H1 (cell line): ENCODE results near the gene ICA1. TPM values are rescaled to one million over a fixed set of nuclear protein-coding genes. Genes with fewer than 3 reads are reported as not detected.

ENCODE experiments used
- CTCF ChIA-PET: fragments of 300-600 bp; sonication (Branson Sonifier 250); formaldehyde crosslinking; loops from one replicate; lab custom pipeline; 2021; ENCODE audit not compliant: partially characterized antibody; lab: Charles Lee
- POLR2A ChIA-PET: fragments of 300-600 bp; sonication (Branson Sonifier 250); formaldehyde crosslinking; loops from one replicate; lab custom pipeline; 2021; ENCODE audit warnings: inconsistent platforms; ENCODE audit not compliant: partially characterized antibody; lab: Charles Lee
- DNase-seq, 2 experiments: peaks; one replicate each; pipeline versions ENCODE4 v3.0.0 to v3.0.0-alpha.2; 2010 to 2022; ENCODE audit warnings: low spot score in 2 of 2, low read depth in 1 of 2, mixed read lengths in 1 of 2
- FAIRE-seq: peaks from 2 replicates; lab custom pipeline; 2011; peaks lifted over from hg19 to GRCh38; lab: Jason Lieb, UNC
- H2AFZ ChIP-seq: 2 replicates; pipeline ENCODE4 v1.8.1; 2012; ENCODE audit warnings: low read length, inconsistent platforms
- H2AK5ac ChIP-seq: 2 replicates; pipeline ENCODE4 v1.6.1; 2013; ENCODE audit warnings: low read depth, low read length
- H2BK120ac ChIP-seq: replicated peaks from 2 replicates; pipeline ENCODE3; 2013; ENCODE audit warnings: low read depth, low read length, inconsistent platforms
- H2BK12ac ChIP-seq: 2 replicates; pipeline ENCODE4 v1.6.1; 2013; ENCODE audit warnings: low read depth, low read length
- H2BK15ac ChIP-seq: 2 replicates; pipeline ENCODE4 v1.6.1; 2013; ENCODE audit warnings: low read length
- H2BK20ac ChIP-seq: 2 replicates; pipeline ENCODE4 v1.6.1; 2013; ENCODE audit warnings: low read length
- H2BK5ac ChIP-seq: 2 replicates; pipeline ENCODE4 v1.6.1; 2013; ENCODE audit warnings: low read depth, low read length
- H3K14ac ChIP-seq: 2 replicates; pipeline ENCODE4 v1.6.1; 2013; ENCODE audit warnings: inconsistent platforms; ENCODE audit not compliant: insufficient read length
- H3K18ac ChIP-seq: 2 replicates; pipeline ENCODE4 v1.6.1; 2013; ENCODE audit warnings: low read length; ENCODE audit errors: extremely low read depth
- H3K23ac ChIP-seq: 2 replicates; pipeline ENCODE4 v1.6.1; 2013; ENCODE audit warnings: inconsistent platforms; ENCODE audit not compliant: insufficient read length
- H3K23me2 ChIP-seq: 2 replicates; pipeline ENCODE4 v1.6.1; 2013; ENCODE audit warnings: low read depth, low read length
- H3K27ac ChIP-seq: 2 replicates; pipeline ENCODE4 v1.6.1; 2011; ENCODE audit warnings: low read depth, low read length, inconsistent platforms
- H3K27me3 ChIP-seq, 4 experiments: replicated peaks in 1 of 4; 1 replicate in 1 of 4; 2 replicates in 3 of 4; pipeline versions ENCODE4 v1.6.1 to v1.8.1; 2011 to 2013; ENCODE audit warnings: low read length in 3 of 4, mild to moderate bottlenecking in 3 of 4, inconsistent platforms in 2 of 4, mixed read lengths in 2 of 4, moderate library complexity in 1 of 4; ENCODE audit not compliant: control insufficient read depth in 3 of 4, insufficient read depth in 3 of 4; ENCODE audit errors: extremely low read depth in 1 of 4
- H3K36me3 ChIP-seq, 4 experiments: 2 replicates each; pipeline versions ENCODE4 v1.6.1 to v1.8.1; 2011 to 2013; ENCODE audit warnings: mild to moderate bottlenecking in 4 of 4, low read length in 3 of 4, moderate library complexity in 2 of 4, control low read depth in 1 of 4, inconsistent platforms in 1 of 4; ENCODE audit not compliant: insufficient read depth in 4 of 4, control insufficient read depth in 2 of 4
- H3K4ac ChIP-seq: replicated peaks from 2 replicates; pipeline ENCODE3; 2013; ENCODE audit warnings: low read length, low read depth, mixed read lengths, inconsistent platforms; ENCODE audit not compliant: insufficient read length
- H3K4me1 ChIP-seq, 4 experiments: replicated peaks in 1 of 4; 1 replicate in 1 of 4; 2 replicates in 3 of 4; pipeline versions ENCODE4 v1.6.1 to v1.8.1; 2011 to 2013; ENCODE audit warnings: low read length in 3 of 4, inconsistent platforms in 2 of 4, mixed read lengths in 1 of 4; ENCODE audit not compliant: insufficient read depth in 4 of 4, control insufficient read depth in 3 of 4
- H3K4me2 ChIP-seq, 2 experiments: 2 replicates each; pipeline versions ENCODE4 v1.6.1 to v1.8.1; 2011 to 2013; ENCODE audit warnings: low read depth in 2 of 2, low read length in 2 of 2, control low read depth in 1 of 2, inconsistent platforms in 1 of 2, mild to moderate bottlenecking in 1 of 2; ENCODE audit not compliant: insufficient read depth in 1 of 2
- H3K4me3 ChIP-seq, 4 experiments: fragments of 200-600, 300-600 bp in 1 of 4; sonication (generic), shearing (Covaris generic), sonication (Bioruptor Twin) in 1 of 4; 2 replicates each; pipeline versions ENCODE4 v1.5.1 to v1.8.1; 2011 to 2016; ENCODE audit warnings: low read length in 4 of 4, low read depth in 3 of 4, control low read depth in 2 of 4, inconsistent platforms in 2 of 4, mild to moderate bottlenecking in 2 of 4, mixed read lengths in 1 of 4, moderate library complexity in 1 of 4; ENCODE audit not compliant: insufficient read depth in 2 of 4; ENCODE audit errors: extremely low read depth in 1 of 4
- H3K56ac ChIP-seq: replicated peaks from 2 replicates; pipeline ENCODE3; 2013; ENCODE audit warnings: low read depth, mild to moderate bottlenecking, mixed read lengths, low read length, inconsistent platforms; ENCODE audit not compliant: insufficient read length
- H3K79me1 ChIP-seq: 2 replicates; pipeline ENCODE4 v1.6.1; 2013; ENCODE audit warnings: low read depth, low read length, control low read depth
- H3K79me2 ChIP-seq, 2 experiments: 2 replicates each; pipeline versions ENCODE4 v1.6.1 to v1.8.1; 2012 to 2013; ENCODE audit warnings: low read length in 2 of 2, mild to moderate bottlenecking in 2 of 2, inconsistent platforms in 1 of 2; ENCODE audit not compliant: insufficient read depth in 2 of 2, control insufficient read depth in 1 of 2
- H3K9ac ChIP-seq, 4 experiments: replicated peaks in 1 of 4; 1 replicate in 1 of 4; 2 replicates in 3 of 4; pipeline versions ENCODE4 v1.6.1 to v1.8.1; 2011 to 2013; ENCODE audit warnings: low read depth in 3 of 4, low read length in 3 of 4, control low read depth in 2 of 4, mild to moderate bottlenecking in 2 of 4, moderate library complexity in 2 of 4, inconsistent platforms in 1 of 4; ENCODE audit errors: extremely low read depth in 1 of 4
- H3K9me3 ChIP-seq, 2 experiments: 2 replicates each; pipeline versions ENCODE4 v1.6.1 to v1.8.1; 2012 to 2013; ENCODE audit warnings: mild to moderate bottlenecking in 2 of 2, moderate library complexity in 2 of 2, control low read depth in 1 of 2, inconsistent platforms in 1 of 2, low read depth in 1 of 2, low read length in 1 of 2, mixed read lengths in 1 of 2; ENCODE audit not compliant: insufficient read depth in 2 of 2
- H4K20me1 ChIP-seq, 2 experiments: replicated peaks in 1 of 2; 2 replicates each; pipeline versions ENCODE3 to v1.8.1; 2011 to 2013; ENCODE audit warnings: inconsistent platforms in 2 of 2, low read length in 2 of 2, mild to moderate bottlenecking in 1 of 2; ENCODE audit not compliant: insufficient read depth in 2 of 2, control insufficient read depth in 1 of 2
- H4K5ac ChIP-seq: 2 replicates; pipeline ENCODE4 v1.6.1; 2013; ENCODE audit warnings: low read length, low read depth, mixed read lengths, inconsistent platforms; ENCODE audit not compliant: insufficient read length
- H4K8ac ChIP-seq: 2 replicates; pipeline ENCODE4 v1.8.0; 2013; ENCODE audit warnings: mild to moderate bottlenecking, moderate library complexity, low read length, inconsistent platforms; ENCODE audit not compliant: insufficient read depth; ENCODE audit errors: extremely low read depth
- H4K91ac ChIP-seq: replicated peaks from 2 replicates; pipeline ENCODE3; 2013; ENCODE audit warnings: low read length, mixed read lengths, inconsistent platforms; ENCODE audit not compliant: insufficient read length
- CREB1 ChIP-seq: IDR thresholded peaks from 2 replicates; pipeline ENCODE4 v1.6.1; 2012; ENCODE audit warnings: inconsistent platforms
- CTBP2 ChIP-seq: IDR thresholded peaks from 2 replicates; pipeline ENCODE4 v1.7.0; 2011; ENCODE audit warnings: borderline replicate concordance, mild to moderate bottlenecking, moderate library complexity, mixed read lengths, low read length; ENCODE audit not compliant: insufficient read depth, insufficient read length
- SRF ChIP-seq: IDR thresholded peaks from 2 replicates; pipeline ENCODE4 v1.6.1; 2011; ENCODE audit warnings: mild to moderate bottlenecking, low read depth, low read length, moderate library complexity
- SUZ12 ChIP-seq: fragments of 200-600 bp; sonication (generic); IDR thresholded peaks from 2 replicates; pipeline ENCODE4 v1.6.1; 2012; ENCODE audit warnings: mild to moderate bottlenecking, inconsistent platforms, low read length, moderate library complexity, mixed read lengths
- WGBS, 2 experiments: shearing (Covaris generic) in 1 of 2; methylation state at CpG; one replicate each; pipeline versions ENCODE4 v1.1.6 to v1.1.7; 2013 to 2015; ENCODE audit warnings: low lambda C conversion rate in 2 of 2, mixed read lengths in 2 of 2, inconsistent platforms in 1 of 2, low coverage in 1 of 2, missing lambda C conversion rate in 1 of 2; ENCODE audit not compliant: insufficient replicate concordance in 2 of 2, insufficient coverage in 1 of 2, insufficient read length in 1 of 2; ENCODE audit errors: extremely low coverage in 1 of 2, missing lambda C conversion rate in 1 of 2; 5-methylcytosine and 5-hydroxymethylcytosine counted together
- polyA plus RNA-seq, 7 experiments: library from polyadenylated mRNA; depleted of rRNA in 3 of 7; stranded (reverse) in 5 of 7; unstranded in 2 of 7; fragments of >200 nt in 5 of 7; fragments of 200-250 nt in 2 of 7; gene quantifications; 1 replicate in 5 of 7; 2 replicates in 1 of 7; 4 replicates in 1 of 7; pipeline versions ENCODE4 v1.2.1 to v1.2.3, GENCODE V29; 2011 to 2013; ENCODE audit warnings: missing spikeins in 2 of 7, mixed read lengths in 2 of 7
- total RNA-seq: library from RNA; stranded (reverse); fragmentation: NEBNext Ultra II Directional; extraction: Animal tissue kit (Norgen Biotek cat#: 25700); gene quantifications from 2 replicates; pipeline ENCODE4 v1.2.1, GENCODE V29; 2021

The ICA1 gene
- total and polyA plus RNA-seq, 2 of the 8 experiments (the other 6 are each of a cell fraction or from before 2014, with no cell fraction given): 14.9 to 37.1 TPM

- Histone ChIP-seq H3K27ac (no peak overlapping the region), H3K4me2 (no peak overlapping the region), H3K27me3 (no peaks in the 10 kb centered on the region), H3K36me3 (no peaks in the 10 kb centered on the region; a peak in 1 of 8 replicates), H4K5ac (no peak overlapping the region), H2BK5ac (no peak overlapping the region), H4K8ac (no peak overlapping the region), H3K23me2 (peaks cover 6% of the 10 kb centered on the region; the same call in 1 of the 2 replicates), H3K4me1 (peaks cover 0 to 16% (median 6%) of the 10 kb centered on the region in 4 experiments; a peak in 3 of 7 replicates), H3K23ac (no peak overlapping the region), H3K4me3 (no peak overlapping the region), H3K9me3 (no peaks in the 10 kb centered on the region; a peak in 1 of 4 replicates), H3K79me2 (no peaks in the 10 kb centered on the region), H4K20me1 (peaks cover 0 to 2% of the 10 kb centered on the region in 2 experiments), H3K18ac (no peak overlapping the region), H3K14ac (no peak overlapping the region), H2BK120ac (no peak overlapping the region), H4K91ac (no peak overlapping the region), H3K56ac (no peak overlapping the region), H3K9ac (no peak overlapping the region), H2BK12ac (no peak overlapping the region), H2AFZ (no peak overlapping the region), H2AK5ac (no peak overlapping the region), H2BK15ac (no peak overlapping the region), H2BK20ac (no peak overlapping the region), H3K4ac (no peak overlapping the region), H3K79me1 (no peaks in the 10 kb centered on the region)
- FAIRE-seq: no peak
- POLR2A ChIA-PET: no interaction called here
- TF ChIP-seq SRF (no peak), CREB1 (no peak), CTBP2 (no peak), SUZ12 (no peak)
- WGBS, 2 experiments: 90% methylated on average over 7 of the region's 7 CpGs; no CpG with 5 or more reads in 1 of the 2 experiments
- no peak for DNase-seq
- CTCF ChIA-PET: interaction anchor here (0.8 kb wide), 1 partner anchor 470 kb away, joined by 3 read pairs; no protein-coding TSS in a partner anchor
Observed at GRCh38 chr7:8151161-8151725, 110.7 kb downstream of the ICA1 start.
